ENCODE results near the gene CDK8.

Gene CDK8

DNA sequence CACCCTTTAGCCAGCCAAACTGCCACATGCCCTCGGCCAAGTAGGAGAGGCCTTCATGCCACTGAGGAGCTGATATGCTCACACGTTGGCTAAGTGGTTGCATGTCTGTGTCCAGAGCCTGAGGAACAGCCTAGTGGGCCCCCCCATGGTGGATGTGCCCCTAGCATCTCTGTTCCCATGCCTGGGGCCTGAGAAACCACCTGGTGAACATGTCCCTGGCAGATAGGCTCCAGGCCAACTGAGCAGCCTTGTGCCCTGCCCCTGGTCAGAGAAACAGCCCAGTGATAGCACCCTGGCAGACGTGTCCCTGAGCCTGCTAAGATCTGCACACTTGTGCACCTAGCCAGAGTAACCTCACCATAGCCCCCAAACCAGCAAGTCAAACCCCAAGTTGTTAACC, 181.7 kb downstream of the CDK8 start:
- Histone ChIP-seq H3K27ac (ENCODE audit: low read length, poor library complexity, severe bottlenecking) (no peak overlapping the region), H3K4ac (ENCODE audit: low read depth in 1 of 2, low read length in 2 of 2) (no peak overlapping the region), H3K18ac (ENCODE audit: low read depth in 1 of 2, low read length in 2 of 2) (no peak overlapping the region), H2BK12ac (ENCODE audit: low read length in 2 of 2) (no peak overlapping the region), H3K79me1 (replicated peaks; ENCODE audit: low read length, poor library complexity, severe bottlenecking) (no peaks in the 10 kb centered on the region), H3K9me3 (ENCODE audit: control insufficient read depth, low read length) (peaks cover 50% of the 10 kb centered on the region), H3K36me3 (ENCODE audit: control insufficient read depth in 1 of 2, insufficient read depth in 2 of 2, low read depth in 1 of 2, low read length in 2 of 2) (no peaks in the 10 kb centered on the region), H3K4me1 (ENCODE audit: control insufficient read depth, insufficient read depth, low read depth, low read length) (no peaks in the 10 kb centered on the region), H2BK120ac (ENCODE audit: low read depth, low read length) (no peak overlapping the region), H3K27me3 (ENCODE audit: control insufficient read depth in 1 of 2, insufficient read depth in 1 of 2, low read length in 2 of 2) (no peaks in the 10 kb centered on the region), H3K4me2 (ENCODE audit: low read length, poor library complexity, severe bottlenecking) (no peak overlapping the region), H3K4me3 (ENCODE audit: insufficient read depth in 1 of 2, low read depth in 1 of 2, low read length in 2 of 2) (no peak overlapping the region), H4K91ac (ENCODE audit: low read length) (peak overlapping the region; percentile 21), H2AFZ (ENCODE audit: low read depth, low read length) (no peak overlapping the region), H2BK5ac (ENCODE audit: low read depth, low read length, poor library complexity, severe bottlenecking) (no peak overlapping the region), H2AK5ac (ENCODE audit: low read length, severe bottlenecking) (no peak overlapping the region), H2BK15ac (ENCODE audit: low read depth, poor library complexity, severe bottlenecking) (no peak overlapping the region), H3K23ac (ENCODE audit: low read length in 2 of 2) (peak overlapping the region in 1 of 2 experiments; percentile 17), H3K14ac (ENCODE audit: low read length in 2 of 2) (no peak overlapping the region), H4K8ac (ENCODE audit: low read length) (no peak overlapping the region), H3K9ac (ENCODE audit: low read length) (no peak overlapping the region)
- DNase-seq = no peak
- WGBS = 67% methylated on average over 3 of the region's 3 CpGs

DNA sequence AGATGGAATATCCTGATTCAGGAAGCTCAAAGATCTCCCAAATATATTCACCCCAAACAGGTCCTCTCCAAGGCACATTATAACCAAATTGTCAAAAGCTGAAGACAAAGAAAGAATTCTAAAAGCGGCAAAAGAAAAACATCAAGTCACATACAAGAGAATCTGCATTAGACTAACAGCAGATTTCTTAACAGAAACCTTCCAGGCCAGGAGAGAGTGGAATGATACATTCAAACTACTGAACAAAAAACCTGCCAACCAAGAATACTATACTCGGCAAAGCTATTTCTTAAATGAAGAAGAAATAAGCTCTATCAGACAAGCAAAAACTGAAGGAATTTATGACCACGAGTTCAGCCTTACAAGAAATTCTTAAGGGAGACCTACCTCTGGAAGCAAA, 183.0 kb downstream of the CDK8 start:
- Histone ChIP-seq H3K9me3 (ENCODE audit: control insufficient read depth, low read length) (peaks cover 50% of the 10 kb centered on the region), H3K4ac (ENCODE audit: low read depth in 1 of 2, low read length in 2 of 2) (no peak overlapping the region), H3K23ac (ENCODE audit: low read length in 2 of 2) (no peak overlapping the region), H3K4me1 (ENCODE audit: control insufficient read depth, insufficient read depth, low read depth, low read length) (no peaks in the 10 kb centered on the region), H2AK5ac (ENCODE audit: low read length, severe bottlenecking) (no peak overlapping the region), H4K8ac (ENCODE audit: low read length) (no peak overlapping the region), H3K27ac (ENCODE audit: low read length, poor library complexity, severe bottlenecking) (no peak overlapping the region), H2BK120ac (ENCODE audit: low read depth, low read length) (no peak overlapping the region), H3K9ac (ENCODE audit: low read length) (no peak overlapping the region), H2BK5ac (ENCODE audit: low read depth, low read length, poor library complexity, severe bottlenecking) (no peak overlapping the region), H3K36me3 (ENCODE audit: control insufficient read depth in 1 of 2, insufficient read depth in 2 of 2, low read depth in 1 of 2, low read length in 2 of 2) (no peaks in the 10 kb centered on the region), H3K14ac (ENCODE audit: low read length in 2 of 2) (no peak overlapping the region), H2BK15ac (ENCODE audit: low read depth, poor library complexity, severe bottlenecking) (no peak overlapping the region), H3K27me3 (ENCODE audit: control insufficient read depth in 1 of 2, insufficient read depth in 1 of 2, low read length in 2 of 2) (no peaks in the 10 kb centered on the region), H4K91ac (ENCODE audit: low read length) (no peak overlapping the region), H2BK12ac (ENCODE audit: low read length in 2 of 2) (no peak overlapping the region), H3K79me1 (replicated peaks; ENCODE audit: low read length, poor library complexity, severe bottlenecking) (no peaks in the 10 kb centered on the region), H3K4me2 (ENCODE audit: low read length, poor library complexity, severe bottlenecking) (no peak overlapping the region), H3K18ac (ENCODE audit: low read depth in 1 of 2, low read length in 2 of 2) (no peak overlapping the region), H2AFZ (ENCODE audit: low read depth, low read length) (no peak overlapping the region), H3K4me3 (ENCODE audit: insufficient read depth in 1 of 2, low read depth in 1 of 2, low read length in 2 of 2) (no peak overlapping the region)
- DNase-seq = no peak
- WGBS = 94% methylated on average over 2 of the region's 3 CpGs

DNA sequence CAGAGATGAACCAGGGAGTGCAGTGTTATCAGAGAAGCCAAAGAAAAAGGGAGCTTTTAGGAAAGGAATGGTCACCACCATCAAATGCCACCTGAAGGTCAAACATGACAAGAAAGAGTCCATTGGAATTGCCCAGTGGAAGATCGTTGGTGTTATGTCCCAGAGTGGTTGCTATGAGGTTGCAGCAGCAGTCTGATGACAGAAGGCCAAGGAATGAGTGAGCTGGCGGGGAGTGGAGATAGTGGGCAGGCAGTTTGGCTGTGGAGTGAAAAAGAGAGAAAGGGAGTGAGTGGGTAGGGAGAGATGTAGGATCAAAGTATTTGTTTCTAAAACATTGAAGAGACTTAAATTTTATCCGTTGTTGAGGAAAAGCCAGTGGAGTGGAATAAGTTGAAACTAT, 186.2 kb downstream of the CDK8 start:
- Histone ChIP-seq H3K36me3 (ENCODE audit: control insufficient read depth in 1 of 2, insufficient read depth in 2 of 2, low read depth in 1 of 2, low read length in 2 of 2) (no peaks in the 10 kb centered on the region), H3K14ac (ENCODE audit: low read length in 2 of 2) (no peak overlapping the region), H3K23ac (ENCODE audit: low read length in 2 of 2) (no peak overlapping the region), H3K27ac (ENCODE audit: low read length, poor library complexity, severe bottlenecking) (no peak overlapping the region), H2BK12ac (ENCODE audit: low read length in 2 of 2) (no peak overlapping the region), H3K9ac (ENCODE audit: low read length) (no peak overlapping the region), H3K4ac (ENCODE audit: low read depth in 1 of 2, low read length in 2 of 2) (no peak overlapping the region), H3K4me1 (ENCODE audit: control insufficient read depth, insufficient read depth, low read depth, low read length) (no peaks in the 10 kb centered on the region), H3K4me2 (ENCODE audit: low read length, poor library complexity, severe bottlenecking) (no peak overlapping the region), H2BK120ac (ENCODE audit: low read depth, low read length) (no peak overlapping the region), H3K79me1 (replicated peaks; ENCODE audit: low read length, poor library complexity, severe bottlenecking) (no peaks in the 10 kb centered on the region), H2BK5ac (ENCODE audit: low read depth, low read length, poor library complexity, severe bottlenecking) (no peak overlapping the region), H4K8ac (ENCODE audit: low read length) (no peak overlapping the region), H2BK15ac (ENCODE audit: low read depth, poor library complexity, severe bottlenecking) (no peak overlapping the region), H3K4me3 (ENCODE audit: insufficient read depth in 1 of 2, low read depth in 1 of 2, low read length in 2 of 2) (no peak overlapping the region), H3K9me3 (ENCODE audit: control insufficient read depth, low read length) (peaks cover 37% of the 10 kb centered on the region), H3K27me3 (ENCODE audit: control insufficient read depth in 1 of 2, insufficient read depth in 1 of 2, low read length in 2 of 2) (no peaks in the 10 kb centered on the region), H4K91ac (ENCODE audit: low read length) (no peak overlapping the region), H2AFZ (ENCODE audit: low read depth, low read length) (no peak overlapping the region), H2AK5ac (ENCODE audit: low read length, severe bottlenecking) (no peak overlapping the region), H3K18ac (ENCODE audit: low read depth in 1 of 2, low read length in 2 of 2) (no peak overlapping the region)
- DNase-seq = peak; percentile 10
- WGBS = 56% methylated on average over 3 of the region's 3 CpGs

DNA sequence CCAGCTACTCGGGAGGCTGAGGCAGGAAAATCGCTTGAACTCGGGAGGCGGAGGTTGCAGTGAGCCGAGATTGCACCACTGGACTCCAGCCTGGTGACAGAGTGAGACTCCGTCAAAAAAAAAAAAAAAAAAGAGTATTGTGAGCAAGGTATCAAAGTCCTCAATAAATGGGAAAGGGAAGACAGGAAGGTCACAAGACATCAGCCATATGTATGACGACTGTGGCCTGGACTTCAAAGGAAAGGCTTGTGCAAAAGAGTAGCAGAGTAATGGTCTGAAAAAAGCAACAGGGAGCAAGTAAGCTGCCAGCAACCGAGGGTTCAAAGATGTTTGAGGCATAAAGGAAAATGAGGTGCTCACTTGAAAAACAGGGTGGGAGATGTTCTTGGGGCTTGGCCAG, 187.5 kb downstream of the CDK8 start:
- no peak overlapping the region for H2BK12ac ChIP-seq (ENCODE audit: low read length in 2 of 2)
- H2AFZ ChIP-seq (ENCODE audit: low read depth, low read length) = no peak overlapping the region
- no peaks in the 10 kb centered on the region for H3K36me3 ChIP-seq (ENCODE audit: control insufficient read depth in 1 of 2, insufficient read depth in 2 of 2, low read depth in 1 of 2, low read length in 2 of 2)
- no peak overlapping the region for H3K27ac ChIP-seq (ENCODE audit: low read length, poor library complexity, severe bottlenecking)
- H2AK5ac ChIP-seq (ENCODE audit: low read length, severe bottlenecking) = no peak overlapping the region
- DNase-seq = no peak
- peaks cover 0 to 6% of the 10 kb centered on the region in 2 experiments for H3K27me3 ChIP-seq (ENCODE audit: control insufficient read depth in 1 of 2, insufficient read depth in 1 of 2, low read length in 2 of 2)
- no peak overlapping the region for H4K8ac ChIP-seq (ENCODE audit: low read length)
- no peak overlapping the region for H2BK5ac ChIP-seq (ENCODE audit: low read depth, low read length, poor library complexity, severe bottlenecking)
- no peak overlapping the region for H3K23ac ChIP-seq (ENCODE audit: low read length in 2 of 2)
- no peak overlapping the region for H2BK15ac ChIP-seq (ENCODE audit: low read depth, poor library complexity, severe bottlenecking)
- no peak overlapping the region for H3K4me2 ChIP-seq (ENCODE audit: low read length, poor library complexity, severe bottlenecking)
- no peak overlapping the region for H4K91ac ChIP-seq (ENCODE audit: low read length)
- WGBS = 86% methylated on average over 8 of the region's 8 CpGs
- no peak overlapping the region for H3K18ac ChIP-seq (ENCODE audit: low read depth in 1 of 2, low read length in 2 of 2)
- no peaks in the 10 kb centered on the region for H3K4me1 ChIP-seq (ENCODE audit: control insufficient read depth, insufficient read depth, low read depth, low read length)
- no peaks in the 10 kb centered on the region for H3K79me1 ChIP-seq (replicated peaks; ENCODE audit: low read length, poor library complexity, severe bottlenecking)
- H3K14ac ChIP-seq (ENCODE audit: low read length in 2 of 2) = no peak overlapping the region
- H3K4ac ChIP-seq (ENCODE audit: low read depth in 1 of 2, low read length in 2 of 2) = no peak overlapping the region
- H3K9me3 ChIP-seq (ENCODE audit: control insufficient read depth, low read length) = peaks cover 25% of the 10 kb centered on the region
- no peak overlapping the region for H2BK120ac ChIP-seq (ENCODE audit: low read depth, low read length)
- no peak overlapping the region for H3K4me3 ChIP-seq (ENCODE audit: insufficient read depth in 1 of 2, low read depth in 1 of 2, low read length in 2 of 2)
- H3K9ac ChIP-seq (ENCODE audit: low read length) = no peak overlapping the region

Data from mesenchymal stem cell (in vitro differentiated cells and primary cell).